HG03064 (cell line): Measurements from ENCODE around the gene SLK.

ENCODE experiments used
- ATAC-seq: cut with Tn5 transposase; IDR thresholded peaks from one replicate; pipeline ENCODE4 v1.9.1; 2021; ENCODE audit warnings: low read depth; ENCODE audit not compliant: unreplicated experiment

Gene SLK

GRCh38 chr10:104045151-104046089 is 78.5 kb downstream of the SLK start:
- no peak for ATAC-seq

GRCh38 chr10:104046651-104047050 is 79.7 kb downstream of the SLK start:
- no peak for ATAC-seq

GRCh38 chr10:104049504-104050250 is 82.7 kb downstream of the SLK start:
- ATAC-seq: no peak

GRCh38 chr10:104052431-104052830 is 85.5 kb downstream of the SLK start:
- no peak for ATAC-seq

GRCh38 chr10:104053201-104053600 is 86.3 kb downstream of the SLK start:
- no peak for ATAC-seq

GRCh38 chr10:104054430-104054829 is 87.5 kb downstream of the SLK start:
- ATAC-seq: no peak

GRCh38 chr10:104056619-104057273 is 89.8 kb downstream of the SLK start:
- no peak for ATAC-seq

GRCh38 chr10:104057717-104058116 is 90.8 kb downstream of the SLK start:
- no peak for ATAC-seq

GRCh38 chr10:104059364-104059763 is 92.4 kb downstream of the SLK start:
- no peak for ATAC-seq

- no peak for ATAC-seq
Measured at GRCh38 chr10:104061196-104061595, 94.3 kb downstream of the SLK start.

- ATAC-seq: no peak
Measured at GRCh38 chr10:104065748-104066147, 98.8 kb downstream of the SLK start.

- no peak for ATAC-seq
Measured at GRCh38 chr10:104066945-104067344, 100.0 kb downstream of the SLK start.

GRCh38 chr10:104067525-104067924 is 100.6 kb downstream of the SLK start:
- ATAC-seq: no peak

GRCh38 chr10:104069613-104070012 is 102.7 kb downstream of the SLK start:
- ATAC-seq: no peak

- ATAC-seq: no peak
Measured at GRCh38 chr10:104072786-104073185, 105.8 kb downstream of the SLK start.

GRCh38 chr10:104074505-104074904 is 107.6 kb downstream of the SLK start:
- ATAC-seq: no peak

GRCh38 chr10:104076743-104077160 is 109.8 kb downstream of the SLK start:
- ATAC-seq: no peak

GRCh38 chr10:104077247-104077646 is 110.3 kb downstream of the SLK start:
- ATAC-seq: no peak

- ATAC-seq: no peak
Measured at GRCh38 chr10:104077663-104078151, 110.8 kb downstream of the SLK start.
